Occipital lobe (tissue), 2 donors: ENCODE data around the gene SEC61B. TPM values are rescaled to one million over a fixed set of nuclear protein-coding genes. Genes with fewer than 3 reads are reported as not detected.
"Not testable (repeated sequence)": the region's sequence is repeated elsewhere in the genome, so short reads cannot be mapped to it uniquely, and the experiment has no call there.

Experiments
- DNase-seq: peaks from one replicate; lab custom pipeline; 2025; lab: John Stamatoyannopoulos, UW
- total RNA-seq: library from RNA; depleted of rRNA; stranded (reverse); fragments of >200 nt; gene quantifications from one replicate; pipeline ENCODE4 v1.2.3, GENCODE V29; 2014

The SEC61B gene
- total RNA-seq, 1 donor from 2014 or later, result 32.3 TPM

GRCh38 chr9:99235926-99236634 lies 14.0 kb downstream of the SEC61B start:
- no peak for DNase-seq

- DNase-seq, result no peak
These were observed 15.3 kb downstream of the SEC61B start for GRCh38 chr9:99237356-99237755.

- DNase-seq, result not testable (repeated sequence)
These were observed 15.8 kb downstream of the SEC61B start for GRCh38 chr9:99237849-99238248.

- no peak for DNase-seq
These were observed 16.2 kb downstream of the SEC61B start for GRCh38 chr9:99238331-99238730.

- DNase-seq, result no peak
These were observed 17.4 kb downstream of the SEC61B start for GRCh38 chr9:99239341-99240060.

GRCh38 chr9:99241106-99241505 lies 19.0 kb downstream of the SEC61B start:
- DNase-seq, result no peak

- no peak for DNase-seq
These were observed 22.5 kb downstream of the SEC61B start for GRCh38 chr9:99244344-99245260.

GRCh38 chr9:99249619-99250018 lies 27.5 kb downstream of the SEC61B start:
- DNase-seq, result no peak

GRCh38 chr9:99251157-99251556 lies 29.1 kb downstream of the SEC61B start:
- no peak for DNase-seq

- DNase-seq, result no peak
These were observed 31.1 kb downstream of the SEC61B start for GRCh38 chr9:99253134-99253533.

GRCh38 chr9:99253772-99254431 lies 31.8 kb downstream of the SEC61B start:
- peak; percentile 7 for DNase-seq

GRCh38 chr9:99255651-99256050 lies 33.6 kb downstream of the SEC61B start:
- DNase-seq, result no peak

- DNase-seq, result no peak
These were observed 35.8 kb downstream of the SEC61B start for GRCh38 chr9:99257723-99258389.

- peak; percentile 80 for DNase-seq
These were observed 37.3 kb downstream of the SEC61B start for GRCh38 chr9:99259231-99259918.

- no peak for DNase-seq
These were observed 39.8 kb downstream of the SEC61B start for GRCh38 chr9:99261923-99262322.

- no peak for DNase-seq
These were observed 40.9 kb downstream of the SEC61B start for GRCh38 chr9:99262949-99263418.

- DNase-seq, result no peak
These were observed 42.1 kb downstream of the SEC61B start for GRCh38 chr9:99264070-99264680.

GRCh38 chr9:99265691-99266090 lies 43.6 kb downstream of the SEC61B start:
- DNase-seq, result no peak

- peak; percentile 57 for DNase-seq
These were observed 44.4 kb downstream of the SEC61B start for GRCh38 chr9:99266255-99267023.
